ENCODE results near the gene PHF3.

Gene PHF3

DNA sequence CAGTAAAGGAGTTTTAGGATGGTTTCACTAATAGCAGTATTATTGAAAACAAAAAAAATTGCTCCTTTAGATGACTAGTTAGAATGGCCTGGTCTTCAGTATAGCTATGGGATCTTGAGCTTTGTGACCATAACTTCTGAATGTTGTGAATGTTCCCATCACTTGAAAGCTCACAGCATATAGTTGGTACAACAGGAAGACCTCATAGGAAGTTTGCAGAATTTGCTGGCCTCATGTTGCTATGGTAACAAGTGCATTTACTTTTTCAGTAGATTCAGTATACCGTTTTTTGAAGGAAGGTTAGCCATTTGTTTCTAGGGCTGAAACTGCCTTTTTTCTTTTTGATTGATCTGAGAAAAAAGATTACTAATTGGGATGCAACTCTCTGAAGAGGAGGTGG, 8.3 kb downstream of the PHF3 start:
- DNase-seq (ENCODE audit: low read depth in 2 of 2), result no peak

DNA sequence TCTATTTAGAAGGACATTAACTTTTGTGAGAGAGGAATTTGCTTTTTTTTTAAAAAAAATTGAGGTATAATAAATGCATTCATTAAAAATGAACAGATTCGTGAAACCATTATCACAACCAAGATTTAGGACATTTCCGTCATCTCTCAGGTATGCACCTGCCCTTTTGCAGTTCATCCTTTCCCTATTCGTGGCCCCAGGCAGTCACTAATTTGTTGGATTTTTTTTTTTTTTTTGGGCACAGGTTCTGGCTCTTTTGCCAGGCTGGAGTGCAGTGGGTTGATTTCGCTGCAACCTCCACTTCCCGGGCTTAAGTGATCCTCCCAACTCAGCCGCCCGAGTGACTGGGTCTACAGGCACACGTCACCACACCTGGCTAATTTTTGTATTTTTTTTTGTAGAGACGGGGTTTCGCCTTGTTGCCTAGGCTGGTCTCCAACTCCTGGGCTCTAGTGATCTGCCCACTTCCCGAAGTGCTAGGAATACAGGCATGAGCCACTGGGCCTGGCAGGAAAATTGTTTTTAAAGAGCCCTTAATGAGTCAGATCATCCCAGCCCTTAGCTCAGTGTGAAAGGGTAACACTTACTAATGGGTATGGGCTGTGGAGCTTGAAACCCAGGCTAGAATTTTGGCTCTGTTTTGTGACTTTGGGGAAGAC, 9.2 kb downstream of the PHF3 start:
- DNase-seq (ENCODE audit: low read depth in 2 of 2), result no peak

- no peak for DNase-seq (ENCODE audit: low read depth in 2 of 2)
These were observed 13.7 kb downstream of the PHF3 start for GRCh38 chr6:63649269-63649668.

DNA sequence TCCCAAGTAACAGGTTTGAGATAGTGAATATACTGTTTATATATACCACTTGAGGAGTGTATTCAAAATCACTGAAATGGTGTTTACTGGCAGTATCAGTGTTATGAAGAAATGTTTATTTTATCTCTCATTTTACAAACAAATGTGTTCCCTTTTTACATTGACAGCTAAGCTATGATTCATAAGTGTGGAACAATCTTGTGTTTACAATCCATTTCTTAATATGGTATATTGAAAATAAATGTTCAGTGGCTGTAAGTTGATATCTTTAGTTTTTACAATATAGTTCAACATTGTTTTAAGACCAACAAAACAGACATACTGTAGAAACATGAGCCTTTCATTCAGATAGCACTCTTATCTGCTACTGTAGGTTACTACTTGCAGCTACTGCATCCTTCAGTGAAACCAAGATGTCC, 14.3 kb downstream of the PHF3 start:
- DNase-seq (ENCODE audit: low read depth in 2 of 2), result no peak

DNA sequence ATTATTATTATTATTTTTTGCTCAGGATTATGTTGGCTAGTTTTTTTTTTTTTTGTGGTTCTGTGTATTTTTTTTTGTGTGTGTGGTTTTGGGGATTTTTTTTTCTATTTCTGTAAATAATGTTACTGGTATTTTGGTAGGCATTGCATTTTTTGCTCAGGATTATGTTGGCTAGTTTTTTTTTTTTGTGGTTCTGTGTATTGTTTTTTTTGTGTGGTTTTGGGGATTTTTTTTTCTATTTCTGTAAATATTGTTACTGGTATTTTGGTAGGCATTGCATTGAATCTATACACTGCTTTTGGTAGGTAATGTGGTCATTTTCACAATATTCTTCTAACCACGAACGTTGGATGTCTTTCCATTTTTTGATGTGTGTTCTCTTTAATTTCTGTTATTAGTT, 17.4 kb downstream of the PHF3 start:
- no peak for DNase-seq (ENCODE audit: low read depth in 2 of 2)

- DNase-seq (ENCODE audit: low read depth in 2 of 2), result no peak
These were observed 25.2 kb downstream of the PHF3 start for GRCh38 chr6:63660757-63661156.

- DNase-seq (ENCODE audit: low read depth in 2 of 2), result no peak
These were observed 26.2 kb downstream of the PHF3 start for GRCh38 chr6:63661769-63662168.

DNA sequence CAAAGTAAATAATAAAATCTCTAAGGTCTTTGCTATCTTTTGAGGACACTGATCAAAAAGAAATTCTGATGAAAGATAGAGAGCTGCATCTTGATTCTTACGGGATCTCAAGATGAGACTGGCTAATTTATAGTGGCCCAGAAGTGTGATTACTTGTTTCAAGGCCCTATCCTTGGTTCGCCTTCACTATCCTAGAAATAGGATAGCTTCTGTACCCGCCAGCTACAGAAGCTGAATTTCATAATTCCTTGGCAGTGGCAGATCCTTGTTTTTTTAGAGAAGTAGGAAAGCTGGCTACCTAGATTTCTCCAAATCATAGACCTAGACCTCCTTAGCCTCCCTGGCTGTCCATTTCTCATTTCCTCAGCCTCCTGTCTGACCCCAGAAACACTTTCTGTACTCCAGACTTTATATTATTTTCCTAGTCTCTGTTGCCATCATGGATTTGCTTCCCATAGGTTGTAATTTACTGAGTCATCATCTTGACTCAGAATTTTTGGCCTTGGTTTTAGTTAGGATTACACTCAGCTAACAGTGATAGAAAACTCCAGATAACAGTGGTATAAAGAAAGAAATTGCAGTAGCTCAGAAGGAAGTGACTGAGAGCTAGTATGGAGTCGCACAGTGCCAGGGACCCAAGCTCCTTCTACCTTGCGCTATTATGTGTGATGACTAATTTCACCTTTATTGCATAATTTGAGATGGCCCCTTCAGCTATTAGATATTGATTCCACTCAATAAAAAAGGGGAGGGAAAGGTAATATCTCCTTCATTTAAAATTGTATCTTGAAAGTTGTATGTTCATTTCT, 27.7 kb downstream of the PHF3 start:
- no peak for DNase-seq (ENCODE audit: low read depth in 2 of 2)

DNA sequence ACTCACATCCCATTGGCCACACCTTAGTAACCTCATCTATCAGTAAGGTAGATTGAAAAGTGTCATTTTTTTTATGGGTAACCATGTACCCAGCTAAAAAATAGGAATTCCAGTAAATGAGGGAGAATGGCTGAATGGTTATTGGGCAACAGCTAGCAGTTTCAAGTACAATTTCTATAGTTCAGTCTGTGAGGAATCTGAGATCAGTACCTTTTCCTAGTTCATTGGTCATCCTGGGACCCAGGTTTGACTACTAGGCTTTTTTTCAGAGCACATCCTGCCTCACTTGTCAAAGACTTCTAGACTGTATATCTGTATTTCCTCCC, 28.3 kb downstream of the PHF3 start:
- no peak for DNase-seq (ENCODE audit: low read depth in 2 of 2)

GRCh38 chr6:63671098-63671754, 35.6 kb downstream of the PHF3 start:
- no peak for DNase-seq (ENCODE audit: low read depth in 2 of 2)

- no peak for DNase-seq (ENCODE audit: low read depth in 2 of 2)
These were observed 37.1 kb downstream of the PHF3 start for GRCh38 chr6:63672582-63673129.

GRCh38 chr6:63673692-63674091, 38.1 kb downstream of the PHF3 start:
- no peak for DNase-seq (ENCODE audit: low read depth in 2 of 2)

GRCh38 chr6:63674635-63675034, 39.0 kb downstream of the PHF3 start:
- DNase-seq (ENCODE audit: low read depth in 2 of 2), result no peak

DNA sequence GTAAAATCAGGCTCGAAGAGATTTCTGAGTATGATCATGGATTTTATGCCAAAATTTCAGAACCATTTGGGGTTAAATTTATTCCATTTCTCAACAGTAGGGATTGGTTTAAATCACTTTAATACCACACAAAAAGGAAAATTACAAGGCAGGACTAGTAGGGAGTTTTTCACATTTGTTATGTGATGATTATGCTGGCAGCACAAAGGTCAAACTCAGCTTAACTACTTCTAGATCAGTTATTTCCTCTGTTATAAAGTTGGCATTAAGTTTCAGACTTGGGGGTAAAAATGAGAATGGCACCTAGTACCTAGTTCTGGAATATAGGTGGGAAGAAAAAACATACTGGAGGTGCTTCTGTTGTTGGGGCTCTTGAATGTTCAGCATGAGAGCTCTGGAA, 39.5 kb downstream of the PHF3 start:
- DNase-seq (ENCODE audit: low read depth in 2 of 2), result no peak

- DNase-seq (ENCODE audit: low read depth in 2 of 2), result no peak
These were observed 41.0 kb downstream of the PHF3 start for GRCh38 chr6:63676412-63677114.

- DNase-seq (ENCODE audit: low read depth in 2 of 2), result no peak
These were observed 41.7 kb downstream of the PHF3 start for GRCh38 chr6:63677282-63677681.

GRCh38 chr6:63683071-63683603, 47.5 kb downstream of the PHF3 start:
- DNase-seq (ENCODE audit: low read depth in 2 of 2), result no peak

- no peak for DNase-seq (ENCODE audit: low read depth in 2 of 2)
These were observed 50.1 kb downstream of the PHF3 start for GRCh38 chr6:63685446-63686379.

DNA sequence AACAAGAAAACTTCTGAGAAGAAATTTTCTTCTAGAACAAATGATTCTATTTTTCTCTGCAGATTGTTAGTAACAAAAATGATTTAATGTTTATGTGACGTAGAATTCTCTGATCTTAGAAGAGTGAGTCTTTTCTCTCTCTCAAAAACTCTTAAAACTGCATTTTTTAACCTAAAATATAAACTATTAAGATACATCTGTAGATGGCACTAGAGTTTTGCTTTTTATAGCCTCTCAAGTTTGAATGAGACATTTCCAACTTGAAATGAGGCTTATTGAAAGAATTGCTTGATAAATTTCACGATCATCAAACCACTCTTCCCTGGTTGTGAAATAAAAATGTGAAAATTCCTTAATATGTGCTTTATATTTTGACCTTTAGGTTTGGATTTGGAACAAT, 53.8 kb downstream of the PHF3 start:
- DNase-seq (ENCODE audit: low read depth in 2 of 2), result no peak

- DNase-seq (ENCODE audit: low read depth in 2 of 2), result no peak
These were observed 54.6 kb downstream of the PHF3 start for GRCh38 chr6:63690221-63690620.

- no peak for DNase-seq (ENCODE audit: low read depth in 2 of 2)
These were observed 70.1 kb downstream of the PHF3 start for GRCh38 chr6:63705707-63706106.
